ELF-1 (cell line): ENCODE data around the gene DUOXA2.
A peak's percentile ranks its signal among the peaks of the same experiment; 100 is the strongest.
"Not testable (repeated sequence)": the region's sequence is repeated elsewhere in the genome, so short reads cannot be mapped to it uniquely, and the experiment has no call there.

Experiments used
- DNase-seq: peaks from one replicate; pipeline ENCODE4 v3.0.0-alpha.2; 2016; ENCODE audit warnings: low read depth, low spot score

The DUOXA2 gene

GRCh38 chr15:45095661-45096060 lies 18.5 kb upstream of the DUOXA2 start:
- no peak for DNase-seq

GRCh38 chr15:45097466-45097865 lies 16.7 kb upstream of the DUOXA2 start:
- DNase-seq = no peak

- DNase-seq = no peak
Observed at GRCh38 chr15:45099549-45100165, 14.5 kb upstream of the DUOXA2 start.

- DNase-seq = no peak
Observed at GRCh38 chr15:45100884-45101625, 13.1 kb upstream of the DUOXA2 start.

- DNase-seq = no peak
Observed at GRCh38 chr15:45101749-45102148, 12.4 kb upstream of the DUOXA2 start.

DNA sequence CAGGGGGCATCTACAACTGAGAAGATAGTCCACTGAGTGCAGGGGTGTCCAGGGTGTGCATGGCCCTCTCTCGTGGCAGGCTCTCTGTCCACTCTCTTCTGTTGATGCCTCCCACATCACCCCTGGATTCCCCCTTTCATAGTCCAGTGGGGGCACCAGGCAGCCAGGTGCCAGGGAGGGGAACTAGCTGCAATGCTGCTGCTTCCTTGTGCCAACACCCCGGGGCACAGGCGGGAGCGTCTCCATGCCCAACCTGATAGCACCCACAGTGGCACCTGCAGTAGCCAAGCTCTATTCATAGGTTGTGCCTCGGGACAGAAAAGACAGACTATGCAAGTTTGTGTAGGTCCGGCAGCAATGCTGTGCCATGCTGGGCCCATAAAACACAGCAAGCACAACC lies 11.9 kb upstream of the DUOXA2 start:
- no peak for DNase-seq

GRCh38 chr15:45104170-45104569 lies 10.0 kb upstream of the DUOXA2 start:
- DNase-seq = not testable (repeated sequence)

GRCh38 chr15:45105586-45105985 lies 8.5 kb upstream of the DUOXA2 start:
- no peak for DNase-seq

GRCh38 chr15:45106002-45106790 lies 7.9 kb upstream of the DUOXA2 start:
- no peak for DNase-seq

DNA sequence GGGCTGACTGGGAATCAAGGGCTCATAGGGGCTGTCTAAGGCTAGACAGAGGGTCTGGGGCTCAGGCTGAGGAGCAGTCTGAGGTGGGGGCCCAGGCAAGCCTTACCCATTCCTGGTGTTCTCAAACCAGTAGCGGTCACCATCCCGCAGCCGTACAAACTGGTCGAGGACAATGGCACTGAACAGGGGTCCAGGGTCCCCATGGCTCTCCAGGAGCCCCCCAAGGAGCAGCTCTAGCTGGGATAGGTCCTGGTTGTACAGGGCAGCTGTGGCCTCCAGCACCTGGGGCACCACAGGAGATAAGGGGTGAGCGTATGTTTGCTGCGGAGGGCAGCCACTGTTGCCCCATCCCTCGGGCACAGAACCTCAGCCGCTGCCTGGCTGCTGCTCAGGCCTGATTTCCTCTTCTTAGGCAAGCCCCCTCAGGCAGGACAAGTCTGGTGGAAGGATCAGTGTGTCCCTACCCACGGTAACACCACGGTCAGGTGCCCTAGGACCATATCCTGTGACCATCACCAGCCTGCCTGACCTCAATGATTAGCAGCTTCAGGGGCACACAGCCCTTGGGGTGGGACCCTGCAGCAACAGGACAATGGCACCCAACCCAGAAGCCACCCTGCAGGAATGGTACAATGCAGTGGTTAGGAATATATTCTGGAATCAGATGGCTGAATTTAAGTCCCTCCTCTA lies 6.0 kb upstream of the DUOXA2 start:
- no peak for DNase-seq

GRCh38 chr15:45110256-45110820 lies 3.8 kb upstream of the DUOXA2 start:
- DNase-seq = no peak

DNA sequence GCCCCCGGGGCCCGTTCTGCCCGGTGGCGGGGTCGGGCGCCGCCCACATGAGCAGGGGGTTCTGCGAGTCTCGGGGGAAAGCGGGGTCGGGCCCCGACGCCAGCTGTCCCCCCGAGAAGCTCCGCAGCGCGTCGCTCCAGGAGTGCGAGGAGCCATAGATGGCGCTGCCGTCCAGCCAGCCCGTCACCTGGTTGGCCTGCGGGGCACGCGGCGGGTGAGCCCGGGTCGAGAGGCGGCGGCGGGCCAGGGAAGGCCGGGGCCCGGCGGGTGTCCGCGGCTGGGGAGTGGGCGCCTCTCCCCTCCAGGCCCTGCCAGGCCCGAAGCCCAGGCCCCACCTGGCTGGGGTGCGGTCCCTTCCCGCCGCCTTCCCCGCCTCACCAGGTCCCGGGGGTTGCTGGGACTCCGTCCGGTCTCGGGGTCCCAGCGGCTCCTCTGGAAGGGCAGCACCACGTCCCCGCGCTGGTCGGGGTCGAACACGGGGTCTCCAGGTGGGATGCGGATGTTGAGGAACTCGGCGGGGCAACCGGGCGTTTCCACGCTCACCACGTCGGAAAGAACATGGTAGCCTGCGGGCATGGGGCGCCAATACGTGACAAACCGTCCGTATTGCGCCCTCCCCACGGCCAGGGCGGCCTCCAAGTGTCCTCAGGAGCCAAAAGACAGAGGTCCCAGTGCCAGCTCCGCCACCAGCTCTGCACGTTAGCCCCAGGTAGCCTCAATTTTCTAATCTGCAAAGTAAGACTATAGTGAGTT lies 2.6 kb upstream of the DUOXA2 start:
- DNase-seq = no peak

DNA sequence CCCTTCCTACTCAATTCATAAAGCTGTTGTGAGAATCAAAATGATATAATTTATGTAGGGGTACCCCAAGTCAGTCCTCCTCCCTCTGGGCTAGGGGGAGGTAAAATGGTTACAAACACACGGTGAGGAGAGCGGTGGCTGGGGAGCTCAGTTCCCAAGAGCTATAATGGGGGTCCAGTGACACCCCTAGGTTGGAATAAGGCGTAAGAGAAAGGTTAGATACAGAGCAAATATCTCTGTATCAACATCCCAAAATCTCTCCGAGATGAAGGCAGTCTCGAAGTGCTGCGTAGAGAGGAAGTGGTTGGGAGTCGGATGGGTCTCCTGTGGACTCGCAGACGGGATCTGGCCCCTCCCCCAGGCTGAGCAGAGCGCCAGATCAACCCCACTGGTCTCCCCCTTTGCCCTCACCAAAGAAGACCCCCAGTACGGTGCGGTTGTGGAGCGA lies 2.0 kb upstream of the DUOXA2 start:
- no peak for DNase-seq

DNA sequence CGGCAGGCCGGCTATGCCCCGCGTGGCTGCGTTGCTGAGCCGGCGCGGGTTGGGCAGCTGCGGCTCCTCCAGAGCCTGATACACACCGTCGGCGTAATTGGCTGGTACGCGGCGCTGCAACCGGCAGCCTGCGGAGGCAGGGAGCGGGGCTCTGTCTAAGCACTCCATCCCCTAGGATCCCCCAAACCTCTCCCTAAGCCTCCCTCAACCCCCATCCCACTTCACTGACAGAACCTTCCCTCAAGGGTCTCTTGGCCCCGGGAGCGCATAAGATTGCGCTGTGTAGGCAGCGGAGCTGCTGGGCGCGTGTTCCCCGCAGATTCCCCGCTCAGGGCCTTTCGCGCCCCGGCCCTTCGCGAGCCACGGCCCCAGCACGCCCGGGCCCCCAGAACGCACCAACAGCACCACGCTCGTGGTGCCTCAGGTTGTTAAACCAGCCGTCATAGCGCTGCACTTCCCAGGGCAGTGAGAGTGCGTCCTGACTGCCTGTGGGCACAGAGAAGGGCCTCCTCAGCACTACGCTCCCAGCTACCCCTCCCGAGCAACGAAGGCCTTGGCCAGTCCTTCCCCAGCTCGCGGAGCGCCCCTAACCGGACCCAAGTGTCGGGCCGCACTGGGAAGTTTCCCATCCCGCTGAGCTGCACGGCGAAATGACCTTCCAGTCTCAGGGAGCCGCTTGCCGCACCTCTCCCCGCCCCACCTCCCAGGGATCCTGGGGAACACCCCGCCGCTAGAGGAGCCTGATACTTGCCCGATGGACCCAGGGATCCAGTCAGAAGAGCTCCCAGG lies 1.3 kb upstream of the DUOXA2 start:
- DNase-seq = peak; percentile 30

DNA sequence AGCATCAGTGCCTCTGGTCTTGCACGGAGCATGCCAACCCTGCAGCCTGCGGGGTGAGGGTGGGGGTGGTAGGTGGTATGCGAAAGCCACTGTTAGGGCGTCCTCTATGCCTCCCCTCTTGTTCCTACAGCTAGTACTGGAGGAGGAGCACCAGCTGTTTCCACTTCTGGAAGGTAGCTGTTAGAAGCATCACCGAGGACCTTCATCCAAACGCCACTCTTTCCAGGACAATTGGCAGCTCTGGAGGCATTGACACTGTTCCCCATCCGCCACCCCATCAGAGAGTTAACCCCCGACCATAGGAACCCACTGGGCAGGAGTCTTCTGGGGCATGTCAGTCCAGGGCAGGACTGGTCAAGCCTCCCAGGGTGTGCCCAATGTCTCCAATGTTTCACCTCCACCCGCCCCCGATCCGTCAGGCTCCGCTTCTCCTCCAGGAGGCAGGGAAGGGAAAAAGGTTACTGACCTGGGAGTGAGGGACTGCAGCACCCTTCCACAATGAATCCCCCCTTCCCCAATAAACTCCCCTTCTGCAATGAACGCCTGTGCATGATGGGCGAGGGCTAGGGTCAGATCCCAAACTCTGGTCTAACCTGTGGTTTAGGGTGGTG lies 641 bp upstream of the DUOXA2 start:
- DNase-seq = no peak

DNA sequence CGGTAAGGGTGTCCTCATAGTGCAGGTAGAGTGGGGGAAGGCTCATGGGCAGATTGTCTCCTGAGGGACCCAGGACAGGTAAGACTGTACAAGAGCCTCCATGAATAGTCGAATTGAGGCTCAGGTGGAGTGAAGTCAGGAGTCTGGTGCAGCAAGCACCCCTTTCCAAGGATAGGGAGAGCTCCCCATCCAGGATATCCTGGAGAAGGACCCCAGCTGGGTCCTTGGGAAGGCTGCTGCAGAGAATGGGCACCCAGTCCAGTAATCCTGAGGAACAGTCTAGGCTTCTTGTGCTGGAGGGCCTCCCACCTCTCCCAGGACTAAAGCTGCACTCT lies 592 bp downstream of the DUOXA2 start:
- no peak for DNase-seq

- no peak for DNase-seq
Observed at GRCh38 chr15:45115312-45115820, 1.2 kb downstream of the DUOXA2 start.

DNA sequence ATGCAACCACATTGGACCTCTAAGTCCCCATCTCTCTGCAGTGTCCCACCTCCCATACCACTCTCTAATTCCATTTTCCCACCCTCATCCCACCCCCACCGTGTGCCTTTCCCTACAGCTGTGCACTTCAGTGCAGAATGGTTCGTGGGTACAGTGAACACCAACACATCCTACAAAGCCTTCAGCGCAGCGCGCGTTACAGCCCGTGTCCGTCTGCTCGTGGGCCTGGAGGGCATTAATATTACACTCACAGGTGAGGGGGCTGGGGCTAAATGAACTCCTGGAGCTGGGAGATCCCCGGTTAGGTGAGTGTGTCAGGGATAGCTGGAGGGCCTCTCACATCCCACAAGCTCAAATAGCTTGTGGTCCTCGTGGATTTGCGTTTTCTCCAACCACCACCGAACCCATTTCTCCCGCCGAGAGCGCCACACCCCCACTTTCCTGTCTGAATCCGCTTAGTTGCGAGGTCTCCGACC lies 1.9 kb downstream of the DUOXA2 start:
- DNase-seq = no peak

DNA sequence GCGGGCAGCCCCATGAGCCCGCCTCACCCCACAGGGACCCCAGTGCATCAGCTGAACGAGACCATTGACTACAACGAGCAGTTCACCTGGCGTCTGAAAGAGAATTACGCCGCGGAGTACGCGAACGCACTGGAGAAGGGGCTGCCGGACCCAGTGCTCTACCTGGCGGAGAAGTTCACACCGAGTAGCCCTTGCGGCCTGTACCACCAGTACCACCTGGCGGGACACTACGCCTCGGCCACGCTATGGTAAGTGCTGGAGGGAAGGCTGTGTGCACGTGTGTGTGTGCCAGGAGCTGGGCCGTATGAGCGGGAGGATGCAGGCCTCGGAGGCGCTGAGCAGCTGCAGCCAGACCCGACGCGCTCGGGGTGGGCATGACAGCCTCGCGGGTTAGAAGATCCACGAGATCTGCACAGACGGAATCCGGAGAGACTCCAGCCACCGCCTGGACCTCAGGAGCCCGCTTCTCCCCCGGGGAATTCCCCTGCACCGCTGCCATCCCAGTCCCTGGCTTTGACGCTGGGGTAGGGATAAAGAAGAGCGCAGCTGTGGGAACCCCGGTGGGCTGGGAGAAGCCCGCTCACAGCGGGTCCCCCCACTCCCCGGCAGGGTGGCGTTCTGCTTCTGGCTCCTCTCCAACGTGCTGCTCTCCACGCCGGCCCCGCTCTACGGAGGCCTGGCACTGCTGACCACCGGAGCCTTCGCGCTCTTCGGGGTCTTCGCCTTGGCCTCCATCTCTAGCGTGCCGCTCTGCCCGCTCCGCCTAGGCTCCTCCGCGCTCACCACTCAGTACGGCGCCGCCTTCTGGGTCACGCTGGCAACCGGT lies 2.6 kb downstream of the DUOXA2 start:
- no peak for DNase-seq
